A549 (cell line): ENCODE data around the gene POLR3C.

Experiments used
- CHD2 ChIP-seq: fragments of 150-350 bp; IDR thresholded peaks from 2 replicates; pipeline ENCODE4 v1.6.1; 2014; ENCODE audit warnings: low read length; ENCODE audit not compliant: partially characterized antibody
- CTCF ChIP-seq: fragments of >200 bp; sonication (Bioruptor Twin); formaldehyde crosslinking; IDR thresholded peaks from 3 replicates; pipeline ENCODE4 v1.5.1; 2016
- EP300 ChIP-seq, 2 experiments: fragments of >200 bp; sonication (Bioruptor Twin); formaldehyde crosslinking; IDR thresholded peaks; 2 replicates in 1 of 2; 3 replicates in 1 of 2; pipeline ENCODE4 v1.6.1; 2016 to 2017
- MAX ChIP-seq: IDR thresholded peaks from 2 replicates; pipeline ENCODE4 v1.6.1; 2012
- MYC ChIP-seq: IDR thresholded peaks from 2 replicates; pipeline ENCODE4 v1.6.1; 2012; ENCODE audit warnings: mild to moderate bottlenecking, inconsistent platforms, low read length, improper control_type of control experiment, borderline replicate concordance
- POLR2A ChIP-seq: IDR thresholded peaks from 2 replicates; pipeline ENCODE4 v1.6.1; 2012; ENCODE audit warnings: mild to moderate bottlenecking, low read length
- USF2 ChIP-seq: fragments of 450-650 bp; IDR thresholded peaks from 2 replicates; pipeline ENCODE4 v1.6.1; 2014; ENCODE audit warnings: antibody characterized with exemption

DNA sequence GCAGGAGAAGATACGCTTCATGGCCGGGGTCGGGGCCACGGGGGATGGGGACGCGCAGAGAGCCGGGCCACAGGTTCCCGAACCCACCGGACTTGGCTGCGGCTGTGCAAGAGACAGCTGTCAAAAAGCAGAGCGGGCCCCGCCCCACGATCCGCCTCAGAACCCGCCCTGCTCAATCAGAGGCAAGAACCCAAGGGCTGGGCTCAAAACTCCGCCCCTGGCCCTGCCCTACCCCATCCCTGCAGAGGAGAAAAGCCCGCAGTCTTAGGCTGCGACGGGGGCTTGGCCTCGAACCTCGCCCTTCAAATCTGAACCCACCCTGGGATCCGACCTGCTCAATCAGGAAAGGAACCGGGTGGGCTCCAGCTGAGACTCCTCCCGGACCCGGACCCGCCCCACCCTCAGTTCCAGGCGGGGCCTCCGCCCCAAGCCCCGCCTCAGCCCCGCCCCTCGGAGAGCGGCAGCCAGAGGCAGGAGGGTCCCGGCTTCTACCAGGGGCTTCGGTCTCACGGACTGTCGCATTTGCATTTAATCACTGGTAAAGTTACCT lies 61.8 kb downstream of the POLR3C start, which contains the start of gene ANKRD35:
- TF ChIP-seq CTCF (no peak), POLR2A (no peak), EP300 (IDR thresholded peaks at IDR 0.05) (no peak), USF2 (no peak), MYC (no peak), CHD2 (no peak), MAX (no peak)
